ACHN (cell line): ENCODE results near the gene OR7G1.
"Not testable (repeated sequence)": the region's sequence is repeated elsewhere in the genome, so short reads cannot be mapped to it uniquely, and the experiment has no call there.

Experiments
- DNase-seq: peaks from one replicate; pipeline ENCODE4 v3.0.0-alpha.2; 2015
- in situ Hi-C: cut with HindIII; loops from 2 replicates; pipeline ENCODE4 v1.10.0; 2017; ENCODE audit warnings: low sequenced_read_pairs, low pct_ligation_motif_present, low pct_unique_long_range_greater_than_20kb

OR7G1 gene

DNA sequence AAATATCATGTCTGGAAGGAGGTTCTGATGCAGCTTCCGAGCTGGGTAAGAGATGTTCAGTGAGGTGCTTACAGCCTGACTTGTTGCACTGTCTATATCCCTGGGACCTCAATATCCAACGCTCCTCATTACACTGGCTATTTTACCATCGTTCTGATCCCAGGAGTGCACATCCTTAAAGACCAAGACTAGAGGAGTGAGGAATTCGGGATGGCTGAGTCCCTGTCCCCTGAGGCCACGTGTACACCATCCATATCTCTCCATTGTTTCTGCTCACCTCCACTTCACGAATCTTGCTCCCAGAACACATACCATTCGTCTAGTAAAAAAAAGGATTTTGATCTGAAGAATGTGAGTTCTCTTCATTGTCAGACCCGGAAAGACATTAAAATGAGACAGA is 8.2 kb downstream of the OR7G1 start, which contains the start of gene OR7G2:
OR7G2 (minus strand) TSS at position 101 of the 400 bp plus-strand sequence. CDS start 4,232 bp downstream, outside the sequence.
- in situ Hi-C loops, result no loop called here
- no peak for DNase-seq

DNA sequence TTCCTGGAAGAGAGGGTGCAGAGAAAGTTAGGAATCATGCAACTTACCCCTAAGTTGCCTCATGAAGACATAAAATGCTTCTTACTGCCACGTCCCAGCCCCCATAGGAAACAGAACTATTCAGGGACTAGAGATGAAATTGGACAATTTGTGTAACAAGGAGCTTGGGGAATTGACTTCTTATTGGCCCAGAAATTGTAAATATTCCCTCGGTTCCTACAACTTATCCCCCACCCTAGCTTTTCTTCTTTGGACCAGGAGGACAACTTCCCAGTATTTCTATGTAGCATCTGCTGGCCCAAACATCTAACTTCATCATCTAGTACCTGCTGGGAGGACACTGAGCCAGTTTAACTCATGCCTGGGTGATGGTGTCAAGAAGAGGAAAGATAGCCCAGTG is 28.8 kb downstream of the OR7G1 start, which contains the start of gene OR1M1:
OR1M1 (plus strand) TSS at position 301 of the 400 bp plus-strand sequence. CDS start 6,184 bp downstream, outside the sequence.
- in situ Hi-C loops, result no loop called here
- DNase-seq, result no peak

DNA sequence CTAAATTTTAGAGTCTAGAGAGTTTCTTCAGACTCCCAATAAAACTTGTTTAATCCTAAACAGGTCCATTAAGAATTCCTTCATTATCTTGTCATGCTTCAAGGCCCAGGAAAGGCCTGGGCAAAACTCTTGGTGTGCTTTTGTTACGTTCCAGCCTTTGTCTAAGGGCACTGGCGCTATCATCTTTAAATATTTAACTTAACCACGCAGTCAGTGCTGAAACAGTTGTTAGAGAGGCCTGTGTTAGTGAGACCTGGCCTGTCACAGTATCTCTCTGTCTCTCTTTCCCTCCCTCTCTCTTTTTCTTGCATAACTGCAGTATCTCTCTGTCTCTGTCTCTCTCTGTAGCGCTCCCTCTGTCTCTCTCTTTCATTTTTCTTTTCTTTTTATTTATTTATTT is 36.9 kb downstream of the OR7G1 start:
- no peak for DNase-seq
- in situ Hi-C loops, result no loop called here

DNA sequence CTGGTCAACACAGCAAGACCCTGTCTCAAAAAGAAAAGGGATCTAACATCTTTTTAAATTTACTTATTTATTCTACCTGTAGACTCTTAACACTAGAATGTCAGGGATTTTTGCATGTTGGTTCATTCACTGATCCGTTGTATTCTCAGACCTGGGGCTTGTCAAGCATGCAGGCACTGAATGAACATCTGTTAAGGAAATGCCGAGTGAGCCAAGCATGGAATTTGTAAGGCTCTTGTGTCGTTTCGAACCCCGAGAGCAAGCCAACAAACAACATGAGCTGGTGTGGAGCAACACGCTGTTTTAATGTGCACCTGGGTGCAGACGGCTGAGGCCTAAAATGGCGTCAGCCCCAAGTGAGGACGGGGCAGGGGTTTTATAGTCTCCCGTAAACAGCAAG is 38.7 kb downstream of the OR7G1 start:
- DNase-seq, result no peak
- in situ Hi-C loops, result no loop called here

DNA sequence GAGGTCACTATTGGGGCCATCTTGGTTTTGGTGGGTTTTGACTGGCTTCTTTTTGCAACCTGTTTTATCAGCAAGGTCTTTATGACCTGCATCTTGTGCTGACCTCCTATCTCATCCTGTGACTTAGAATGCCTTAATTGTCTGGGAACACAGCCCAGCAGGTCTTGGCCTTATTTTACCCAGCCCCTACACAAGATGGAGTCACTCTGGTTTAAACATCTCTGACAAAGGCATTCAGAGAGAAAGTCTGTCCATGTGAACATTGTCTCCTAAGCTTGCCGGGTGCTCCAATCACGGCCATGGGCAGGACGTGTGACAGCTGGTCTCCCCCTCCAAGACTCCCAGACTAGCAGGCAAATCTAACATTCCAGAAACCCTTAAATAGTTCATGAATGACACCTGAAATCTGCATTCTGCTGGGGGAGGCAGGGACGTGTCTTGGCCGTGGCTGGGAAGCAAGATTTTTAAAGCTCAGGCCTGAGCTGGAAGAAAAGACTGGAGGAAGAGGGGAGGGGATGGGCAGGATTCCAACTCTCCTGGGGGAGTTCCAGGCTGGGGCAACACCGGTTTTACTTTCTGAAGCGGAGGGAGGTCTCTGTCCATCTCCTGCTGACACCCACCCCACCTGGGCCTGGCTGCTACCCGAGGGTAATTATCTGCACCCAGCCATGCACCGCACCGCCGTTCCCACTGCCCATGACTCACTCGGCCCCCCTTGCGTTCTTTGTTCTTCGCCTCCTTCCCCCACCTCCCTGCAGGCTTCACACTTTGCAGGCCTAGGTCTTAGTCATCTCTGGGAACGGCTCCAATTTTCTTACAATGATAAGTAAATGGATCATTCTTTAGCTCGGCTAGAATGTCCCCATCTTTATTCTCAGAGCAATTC is 40.3 kb downstream of the OR7G1 start:
- in situ Hi-C loops, result no loop called here

DNA sequence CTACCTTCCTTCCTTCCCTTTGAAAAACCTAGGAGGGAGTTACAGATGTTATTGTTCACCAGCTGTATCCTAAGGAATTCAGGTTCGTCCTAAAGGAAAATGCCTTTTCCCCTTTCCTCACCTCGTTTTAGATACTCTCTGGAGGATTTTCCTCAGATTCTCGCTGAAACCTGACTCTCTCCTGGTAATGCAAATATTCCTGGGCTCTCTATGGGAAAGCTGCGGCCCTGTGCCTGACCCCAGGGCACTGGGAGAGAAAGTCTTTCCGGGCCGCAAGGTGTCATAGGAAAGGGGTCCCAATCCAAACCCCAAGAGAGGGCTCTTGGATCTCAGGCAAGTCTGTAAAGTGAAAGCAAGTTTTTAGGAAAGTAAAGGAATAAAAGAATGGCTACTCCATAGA is 41.8 kb downstream of the OR7G1 start:
- no peak for DNase-seq
- in situ Hi-C loops, result no loop called here

More for the DNA sequence above, 40.3 kb downstream of the OR7G1 start:
- peak; percentile 98 for DNase-seq

DNA sequence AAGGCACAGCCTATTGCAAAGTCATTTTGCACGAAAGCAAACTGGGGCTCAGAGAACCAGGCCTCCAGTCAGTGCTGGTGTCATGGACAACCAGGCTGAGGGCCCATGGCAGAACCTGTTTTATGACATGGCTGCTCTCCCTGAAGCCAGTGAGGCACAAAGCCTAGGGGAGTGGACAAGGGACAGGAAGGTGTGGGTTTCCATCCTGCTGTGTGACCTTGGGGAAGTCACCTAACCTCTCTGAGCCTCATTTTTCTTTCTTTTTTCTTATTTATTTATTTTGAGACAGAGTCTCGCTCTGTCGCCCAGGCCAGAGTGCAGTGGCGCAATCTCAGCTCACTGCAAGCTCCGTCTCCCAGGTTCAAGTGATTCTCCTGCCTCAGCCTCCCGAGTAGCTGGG is 43.8 kb downstream of the OR7G1 start:
- in situ Hi-C loops, DNase-seq: not testable (repeated sequence)

DNA sequence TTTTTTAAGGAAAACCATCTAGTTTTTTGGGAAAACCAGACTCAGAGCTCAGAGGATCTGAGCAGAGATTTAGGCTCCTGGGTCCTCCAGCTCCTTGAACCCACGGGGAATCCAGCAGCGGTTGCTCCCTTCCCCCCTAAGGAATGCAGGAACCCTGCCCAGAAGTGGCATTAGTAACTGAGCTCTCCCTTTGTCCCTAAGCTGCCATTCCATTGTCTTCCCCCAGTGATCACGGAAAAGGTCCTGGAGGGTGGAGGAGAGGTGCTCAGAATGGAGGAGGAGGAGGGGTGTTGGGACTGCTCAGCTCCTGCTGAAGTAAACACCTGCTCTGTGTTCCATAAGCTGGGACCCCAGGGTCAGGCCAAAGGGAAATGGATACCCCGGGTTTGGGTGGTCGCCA is 45.5 kb downstream of the OR7G1 start:
- no peak for DNase-seq
- in situ Hi-C loops, result no loop called here

DNA sequence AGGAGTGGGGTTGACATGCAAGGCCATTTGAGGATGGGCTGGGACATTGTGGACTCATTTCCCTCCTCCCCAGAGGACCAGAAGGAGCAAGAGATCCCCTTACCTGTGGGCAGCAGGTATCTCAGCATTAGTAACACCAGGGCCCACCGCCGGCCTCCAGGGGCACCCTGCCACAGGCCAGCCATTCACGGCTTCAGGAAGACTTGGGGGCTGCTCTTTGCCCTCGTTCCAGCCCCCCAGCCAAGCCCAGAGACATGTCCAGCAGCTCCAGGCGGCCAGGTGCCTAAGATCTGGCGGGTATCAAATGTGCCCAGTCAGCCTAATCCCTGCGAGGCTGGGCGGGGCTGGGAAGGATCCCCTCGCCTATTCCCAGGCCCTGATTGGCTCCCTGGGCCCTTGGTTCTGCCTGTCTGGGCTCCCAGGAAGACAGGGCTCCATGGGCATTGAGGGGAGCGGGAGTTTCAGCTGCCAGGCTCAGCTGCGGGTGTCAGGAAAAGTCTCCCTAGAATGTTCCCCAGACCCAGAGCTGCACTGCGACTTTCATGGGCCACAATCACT is 50.0 kb downstream of the OR7G1 start:
- in situ Hi-C loops, result no loop called here
- no peak for DNase-seq
